Measurements from ENCODE around the gene BST1.

DNA sequence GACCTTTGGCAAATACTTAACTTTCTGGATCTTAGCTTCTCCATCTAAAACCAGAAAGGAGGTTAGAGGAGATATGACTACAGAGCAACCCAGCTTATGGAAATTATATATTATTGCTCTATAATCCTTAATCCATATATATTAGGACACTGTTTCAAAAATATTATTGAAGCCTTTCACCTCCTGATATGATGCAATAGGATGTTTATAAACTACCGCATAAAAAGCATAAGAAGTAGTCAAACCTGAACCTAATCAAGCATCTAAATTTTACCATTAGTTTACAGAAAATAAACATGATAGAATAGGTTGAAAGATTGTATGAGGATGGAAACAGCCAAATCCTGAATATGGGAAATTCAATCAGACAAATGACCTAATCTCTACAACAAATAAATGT, 26.8 kb upstream of the BST1 start:
- TF ChIP-seq, protein P1, sequence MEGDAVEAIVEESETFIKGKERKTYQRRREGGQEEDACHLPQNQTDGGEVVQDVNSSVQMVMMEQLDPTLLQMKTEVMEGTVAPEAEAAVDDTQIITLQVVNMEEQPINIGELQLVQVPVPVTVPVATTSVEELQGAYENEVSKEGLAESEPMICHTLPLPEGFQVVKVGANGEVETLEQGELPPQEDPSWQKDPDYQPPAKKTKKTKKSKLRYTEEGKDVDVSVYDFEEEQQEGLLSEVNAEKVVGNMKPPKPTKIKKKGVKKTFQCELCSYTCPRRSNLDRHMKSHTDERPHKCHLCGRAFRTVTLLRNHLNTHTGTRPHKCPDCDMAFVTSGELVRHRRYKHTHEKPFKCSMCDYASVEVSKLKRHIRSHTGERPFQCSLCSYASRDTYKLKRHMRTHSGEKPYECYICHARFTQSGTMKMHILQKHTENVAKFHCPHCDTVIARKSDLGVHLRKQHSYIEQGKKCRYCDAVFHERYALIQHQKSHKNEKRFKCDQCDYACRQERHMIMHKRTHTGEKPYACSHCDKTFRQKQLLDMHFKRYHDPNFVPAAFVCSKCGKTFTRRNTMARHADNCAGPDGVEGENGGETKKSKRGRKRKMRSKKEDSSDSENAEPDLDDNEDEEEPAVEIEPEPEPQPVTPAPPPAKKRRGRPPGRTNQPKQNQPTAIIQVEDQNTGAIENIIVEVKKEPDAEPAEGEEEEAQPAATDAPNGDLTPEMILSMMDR (IDR thresholded peaks at IDR 0.05): no peak
- TF ChIP-seq POLR2A (IDR thresholded peaks at IDR 0.05): no peak

All from upper lobe of left lung (tissue), 4 donors.